GM21723 (cell line): ENCODE measurements around the gene DAP.
A peak's percentile ranks its signal among the peaks of the same experiment; 100 is the strongest.
"Not testable (repeated sequence)": the region's sequence is repeated elsewhere in the genome, so short reads cannot be mapped to it uniquely, and the experiment has no call there.

Source experiments
- ATAC-seq: cut with Tn5 transposase; IDR thresholded peaks from one replicate; pipeline ENCODE4 v1.9.1; 2021; ENCODE audit warnings: mild to moderate bottlenecking, moderate library complexity; ENCODE audit not compliant: unreplicated experiment

Gene DAP

GRCh38 chr5:10735569-10736276, 25.3 kb downstream of the DAP start:
- peak; percentile 84 for ATAC-seq

GRCh38 chr5:10734832-10735523, 26.1 kb downstream of the DAP start:
- ATAC-seq = no peak

- no peak for ATAC-seq
Observed at GRCh38 chr5:10734037-10734709, 26.9 kb downstream of the DAP start.

- no peak for ATAC-seq
Observed at GRCh38 chr5:10733426-10733825, 27.6 kb downstream of the DAP start.

GRCh38 chr5:10731913-10732312, 29.1 kb downstream of the DAP start:
- ATAC-seq = no peak

- ATAC-seq = no peak
Observed at GRCh38 chr5:10730043-10730351, 31.0 kb downstream of the DAP start.

- ATAC-seq = no peak
Observed at GRCh38 chr5:10729320-10730042, 31.6 kb downstream of the DAP start.

GRCh38 chr5:10728679-10729078, 32.4 kb downstream of the DAP start:
- ATAC-seq = no peak

GRCh38 chr5:10727861-10728260, 33.2 kb downstream of the DAP start:
- no peak for ATAC-seq

GRCh38 chr5:10726913-10727517, 34.0 kb downstream of the DAP start:
- ATAC-seq = peak; percentile 93

GRCh38 chr5:10726179-10726912, 34.7 kb downstream of the DAP start:
- peak; percentile 11 for ATAC-seq

- no peak for ATAC-seq
Observed at GRCh38 chr5:10725636-10726035, 35.4 kb downstream of the DAP start.

- no peak for ATAC-seq
Observed at GRCh38 chr5:10724781-10725507, 36.1 kb downstream of the DAP start.

GRCh38 chr5:10723514-10723913, 37.5 kb downstream of the DAP start:
- ATAC-seq = no peak

GRCh38 chr5:10720766-10721165, 40.3 kb downstream of the DAP start:
- ATAC-seq = not testable (repeated sequence)

- ATAC-seq = no peak
Observed at GRCh38 chr5:10719965-10720364, 41.1 kb downstream of the DAP start.

- ATAC-seq = not testable (repeated sequence)
Observed at GRCh38 chr5:10718617-10719016, 42.4 kb downstream of the DAP start.

- not testable (repeated sequence) for ATAC-seq
Observed at GRCh38 chr5:10716825-10717224, 44.2 kb downstream of the DAP start.

GRCh38 chr5:10715605-10716290, 45.3 kb downstream of the DAP start:
- no peak for ATAC-seq
